Neutrophil (primary cell): ENCODE data around the gene CEACAM21.

Experiments used
- H3K27ac ChIP-seq: fragments of 200-600 bp; sonication (generic); 2 replicates; pipeline ENCODE4 v1.5.1; 2016; ENCODE audit warnings: mild to moderate bottlenecking, moderate library complexity
- H3K27me3 ChIP-seq: fragments of 200-600 bp; sonication (generic); 2 replicates; pipeline ENCODE4 v1.6.0; 2016; ENCODE audit warnings: mild to moderate bottlenecking
- H3K36me3 ChIP-seq: fragments of 200-600 bp; sonication (generic); 2 replicates; pipeline ENCODE4 v1.5.1; 2017
- H3K4me1 ChIP-seq, 2 experiments: fragments of 200-600 bp in 1 of 2; sonication (generic) in 1 of 2; 1 replicate in 1 of 2; 2 replicates in 1 of 2; pipeline versions ENCODE4 v1.5.1 to v1.6.1; 2013 to 2016; ENCODE audit warnings: low read depth in 1 of 2, low read length in 1 of 2, mild to moderate bottlenecking in 1 of 2, moderate library complexity in 1 of 2; ENCODE audit not compliant: control insufficient read depth in 1 of 2, insufficient read depth in 1 of 2
- H3K4me3 ChIP-seq, 2 experiments: fragments of 200-600 bp in 1 of 2; sonication (generic) in 1 of 2; 1 replicate in 1 of 2; 2 replicates in 1 of 2; pipeline ENCODE4 v1.5.1; 2013 to 2016; ENCODE audit warnings: low read depth in 1 of 2, low read length in 1 of 2, mild to moderate bottlenecking in 1 of 2, moderate library complexity in 1 of 2
- H3K9me3 ChIP-seq: fragments of 200-600 bp; sonication (generic); 2 replicates; pipeline ENCODE4 v1.5.1; 2016
- CTCF ChIP-seq: fragments of 200-600 bp; sonication (generic); IDR thresholded peaks from 2 replicates; pipeline ENCODE4 v1.5.1; 2016; ENCODE audit warnings: antibody characterized with exemption

CEACAM21 gene

GRCh38 chr19:41530761-41531301 is 45.1 kb upstream of the CEACAM21 start:
- Histone ChIP-seq H3K27ac (peak overlapping the region; percentile 90), H3K36me3 (no peaks in the 10 kb centered on the region), H3K4me3 (peak overlapping the region; percentile 45 to 47), H3K4me1 (peaks cover 47 to 65% of the 10 kb centered on the region in 2 experiments), H3K27me3 (no peaks in the 10 kb centered on the region), H3K9me3 (no peaks in the 10 kb centered on the region)
- no peak for TF ChIP-seq CTCF

- peak overlapping the region; percentile 45 to 47 for H3K4me3 ChIP-seq
- H3K36me3 ChIP-seq = no peaks in the 10 kb centered on the region
- peaks cover 47 to 56% of the 10 kb centered on the region in 2 experiments for H3K4me1 ChIP-seq
- TF ChIP-seq CTCF = peak; percentile 18
- no peaks in the 10 kb centered on the region for H3K27me3 ChIP-seq
- no peaks in the 10 kb centered on the region for H3K9me3 ChIP-seq
- H3K27ac ChIP-seq = peak overlapping the region; percentile 90
Measured at GRCh38 chr19:41531438-41532311, 44.3 kb upstream of the CEACAM21 start.

- no peaks in the 10 kb centered on the region for H3K9me3 ChIP-seq
- no peaks in the 10 kb centered on the region for H3K27me3 ChIP-seq
- H3K4me1 ChIP-seq = peaks cover 45 to 56% of the 10 kb centered on the region in 2 experiments
- H3K27ac ChIP-seq = peak overlapping the region; percentile 90
- peak overlapping the region in 1 of 2 experiments; percentile 47 for H3K4me3 ChIP-seq
- TF ChIP-seq CTCF = no peak
- H3K36me3 ChIP-seq = no peaks in the 10 kb centered on the region
Measured at GRCh38 chr19:41532526-41532925, 43.4 kb upstream of the CEACAM21 start.

GRCh38 chr19:41533671-41534215 is 42.2 kb upstream of the CEACAM21 start:
- H3K27me3 ChIP-seq = no peaks in the 10 kb centered on the region
- no peak overlapping the region for H3K27ac ChIP-seq
- H3K36me3 ChIP-seq = no peaks in the 10 kb centered on the region
- H3K9me3 ChIP-seq = no peaks in the 10 kb centered on the region
- no peak overlapping the region for H3K4me3 ChIP-seq
- peaks cover 34 to 44% of the 10 kb centered on the region in 2 experiments for H3K4me1 ChIP-seq
- no peak for TF ChIP-seq CTCF

GRCh38 chr19:41535029-41535622 is 40.8 kb upstream of the CEACAM21 start:
- Histone ChIP-seq H3K4me3 (no peak overlapping the region), H3K27ac (no peak overlapping the region), H3K36me3 (no peaks in the 10 kb centered on the region)

More at GRCh38 chr19:41535029-41535622, 40.8 kb upstream of the CEACAM21 start:
- no peaks in the 10 kb centered on the region for H3K9me3 ChIP-seq
- peaks cover 27 to 30% of the 10 kb centered on the region in 2 experiments for H3K4me1 ChIP-seq
- TF ChIP-seq CTCF = no peak
- H3K27me3 ChIP-seq = no peaks in the 10 kb centered on the region
